ENCODE results near the gene SLC12A7.

SLC12A7 gene

GRCh38 chr5:1054018-1054798, 57.7 kb downstream of the SLC12A7 start:
- H3K36me3 ChIP-seq (ENCODE audit: control insufficient read depth, insufficient read depth, low read length): peaks cover 36% of the 10 kb centered on the region
- no peaks in the 10 kb centered on the region for H3K9me3 ChIP-seq (ENCODE audit: control insufficient read depth, insufficient read depth, low read length)
- H3K4me3 ChIP-seq (ENCODE audit: low read length): no peak overlapping the region
- WGBS (ENCODE audit: insufficient coverage, insufficient read length): no CpG with 5 or more reads among the region's 39 CpGs
- no peaks in the 10 kb centered on the region for H3K27me3 ChIP-seq (ENCODE audit: control insufficient read depth, insufficient read depth, low read length)
- H3K27ac ChIP-seq (ENCODE audit: low read length): no peak overlapping the region
- no peak for DNase-seq (ENCODE audit: low read depth, low spot score)
- H3K4me1 ChIP-seq (ENCODE audit: control insufficient read depth, insufficient read depth, low read length): no peaks in the 10 kb centered on the region

- no peaks in the 10 kb centered on the region for H3K4me1 ChIP-seq (ENCODE audit: control insufficient read depth, insufficient read depth, low read length)
Observed at GRCh38 chr5:1053391-1054017, 58.4 kb downstream of the SLC12A7 start.

GRCh38 chr5:1052641-1053390, 59.0 kb downstream of the SLC12A7 start:
- peaks cover 33% of the 10 kb centered on the region for H3K36me3 ChIP-seq (ENCODE audit: control insufficient read depth, insufficient read depth, low read length)
- H3K4me1 ChIP-seq (ENCODE audit: control insufficient read depth, insufficient read depth, low read length): no peaks in the 10 kb centered on the region
- no peak overlapping the region for H3K4me3 ChIP-seq (ENCODE audit: low read length)
- no peaks in the 10 kb centered on the region for H3K27me3 ChIP-seq (ENCODE audit: control insufficient read depth, insufficient read depth, low read length)
- no CpG with 5 or more reads among the region's 29 CpGs for WGBS (ENCODE audit: insufficient coverage, insufficient read length)
- no peaks in the 10 kb centered on the region for H3K9me3 ChIP-seq (ENCODE audit: control insufficient read depth, insufficient read depth, low read length)
- no peak overlapping the region for H3K27ac ChIP-seq (ENCODE audit: low read length)
- no peak for DNase-seq (ENCODE audit: low read depth, low spot score)

More at GRCh38 chr5:1053391-1054017, 58.4 kb downstream of the SLC12A7 start:
- H3K27me3 ChIP-seq (ENCODE audit: control insufficient read depth, insufficient read depth, low read length): no peaks in the 10 kb centered on the region
- WGBS (ENCODE audit: insufficient coverage, insufficient read length): no CpG with 5 or more reads among the region's 32 CpGs
- peaks cover 33% of the 10 kb centered on the region for H3K36me3 ChIP-seq (ENCODE audit: control insufficient read depth, insufficient read depth, low read length)
- H3K4me3 ChIP-seq (ENCODE audit: low read length): no peak overlapping the region
- H3K27ac ChIP-seq (ENCODE audit: low read length): no peak overlapping the region
- DNase-seq (ENCODE audit: low read depth, low spot score): no peak
- H3K9me3 ChIP-seq (ENCODE audit: control insufficient read depth, insufficient read depth, low read length): no peaks in the 10 kb centered on the region

GRCh38 chr5:1052076-1052475, 59.8 kb downstream of the SLC12A7 start:
- no peak for DNase-seq (ENCODE audit: low read depth, low spot score)
- H3K4me1 ChIP-seq (ENCODE audit: control insufficient read depth, insufficient read depth, low read length): no peaks in the 10 kb centered on the region
- WGBS (ENCODE audit: insufficient coverage, insufficient read length): no CpG with 5 or more reads among the region's 17 CpGs
- no peaks in the 10 kb centered on the region for H3K27me3 ChIP-seq (ENCODE audit: control insufficient read depth, insufficient read depth, low read length)
- no peaks in the 10 kb centered on the region for H3K9me3 ChIP-seq (ENCODE audit: control insufficient read depth, insufficient read depth, low read length)
- H3K36me3 ChIP-seq (ENCODE audit: control insufficient read depth, insufficient read depth, low read length): peaks cover 27% of the 10 kb centered on the region
- no peak overlapping the region for H3K4me3 ChIP-seq (ENCODE audit: low read length)
- H3K27ac ChIP-seq (ENCODE audit: low read length): no peak overlapping the region

GRCh38 chr5:1051366-1051720, 60.5 kb downstream of the SLC12A7 start:
- no peak for DNase-seq (ENCODE audit: low read depth, low spot score)
- H3K27ac ChIP-seq (ENCODE audit: low read length): no peak overlapping the region
- H3K27me3 ChIP-seq (ENCODE audit: control insufficient read depth, insufficient read depth, low read length): no peaks in the 10 kb centered on the region
- H3K36me3 ChIP-seq (ENCODE audit: control insufficient read depth, insufficient read depth, low read length): peaks cover 23% of the 10 kb centered on the region
- no peak overlapping the region for H3K4me3 ChIP-seq (ENCODE audit: low read length)
- no peaks in the 10 kb centered on the region for H3K4me1 ChIP-seq (ENCODE audit: control insufficient read depth, insufficient read depth, low read length)
- H3K9me3 ChIP-seq (ENCODE audit: control insufficient read depth, insufficient read depth, low read length): no peaks in the 10 kb centered on the region
- whole genome bisulfite sequencing (ENCODE audit: insufficient coverage, insufficient read length): no CpG with 5 or more reads among the region's 16 CpGs

GRCh38 chr5:1050423-1051365, 61.2 kb downstream of the SLC12A7 start:
- Histone ChIP-seq H3K27me3 (ENCODE audit: control insufficient read depth, insufficient read depth, low read length) (no peaks in the 10 kb centered on the region), H3K4me1 (ENCODE audit: control insufficient read depth, insufficient read depth, low read length) (no peaks in the 10 kb centered on the region), H3K36me3 (ENCODE audit: control insufficient read depth, insufficient read depth, low read length) (peaks cover 23% of the 10 kb centered on the region), H3K4me3 (ENCODE audit: low read length) (no peak overlapping the region), H3K9me3 (ENCODE audit: control insufficient read depth, insufficient read depth, low read length) (no peaks in the 10 kb centered on the region), H3K27ac (ENCODE audit: low read length) (no peak overlapping the region)
- no peak for DNase-seq (ENCODE audit: low read depth, low spot score)
- no CpG with 5 or more reads among the region's 29 CpGs for WGBS (ENCODE audit: insufficient coverage, insufficient read length)

GRCh38 chr5:1048861-1049838, 62.7 kb downstream of the SLC12A7 start:
- Histone ChIP-seq H3K27ac (ENCODE audit: low read length) (no peak overlapping the region), H3K4me3 (ENCODE audit: low read length) (no peak overlapping the region), H3K27me3 (ENCODE audit: control insufficient read depth, insufficient read depth, low read length) (no peaks in the 10 kb centered on the region), H3K36me3 (ENCODE audit: control insufficient read depth, insufficient read depth, low read length) (peaks cover 19% of the 10 kb centered on the region), H3K9me3 (ENCODE audit: control insufficient read depth, insufficient read depth, low read length) (no peaks in the 10 kb centered on the region), H3K4me1 (ENCODE audit: control insufficient read depth, insufficient read depth, low read length) (no peaks in the 10 kb centered on the region)
- no peak for DNase-seq (ENCODE audit: low read depth, low spot score)
- no CpG with 5 or more reads among the region's 39 CpGs for WGBS (ENCODE audit: insufficient coverage, insufficient read length)

- Histone ChIP-seq H3K9me3 (ENCODE audit: control insufficient read depth, insufficient read depth, low read length) (no peaks in the 10 kb centered on the region), H3K27me3 (ENCODE audit: control insufficient read depth, insufficient read depth, low read length) (no peaks in the 10 kb centered on the region), H3K27ac (ENCODE audit: low read length) (no peak overlapping the region), H3K4me3 (ENCODE audit: low read length) (no peak overlapping the region), H3K4me1 (ENCODE audit: control insufficient read depth, insufficient read depth, low read length) (no peaks in the 10 kb centered on the region), H3K36me3 (ENCODE audit: control insufficient read depth, insufficient read depth, low read length) (peaks cover 17% of the 10 kb centered on the region)
- WGBS (ENCODE audit: insufficient coverage, insufficient read length): 100% methylated on average over 11 of the region's 11 CpGs
- DNase-seq (ENCODE audit: low read depth, low spot score): no peak
Observed at GRCh38 chr5:1048162-1048721, 63.6 kb downstream of the SLC12A7 start.

GRCh38 chr5:1047332-1047965, 64.4 kb downstream of the SLC12A7 start:
- Histone ChIP-seq H3K36me3 (ENCODE audit: control insufficient read depth, insufficient read depth, low read length) (peaks cover 11% of the 10 kb centered on the region), H3K27me3 (ENCODE audit: control insufficient read depth, insufficient read depth, low read length) (no peaks in the 10 kb centered on the region), H3K9me3 (ENCODE audit: control insufficient read depth, insufficient read depth, low read length) (no peaks in the 10 kb centered on the region), H3K4me1 (ENCODE audit: control insufficient read depth, insufficient read depth, low read length) (no peaks in the 10 kb centered on the region), H3K27ac (ENCODE audit: low read length) (no peak overlapping the region), H3K4me3 (ENCODE audit: low read length) (no peak overlapping the region)
- DNase-seq (ENCODE audit: low read depth, low spot score): no peak
- over 99% methylated on average over 11 of the region's 11 CpGs for WGBS (ENCODE audit: insufficient coverage, insufficient read length)
